LNCaP clone FGC (cell line): ENCODE data around the gene BMP6.

Experiments used
- DNase-seq: peaks from one replicate; pipeline ENCODE4 v3.0.0-alpha.2; 2011; ENCODE audit warnings: low read depth
- H3K4me3 ChIP-seq: 2 replicates; pipeline ENCODE4 v1.5.1; 2011; ENCODE audit warnings: mild to moderate bottlenecking, low read depth, low read length, control low read depth
- CTCF ChIP-seq: IDR thresholded peaks from 2 replicates; pipeline ENCODE4 v1.5.1; 2012; ENCODE audit warnings: mild to moderate bottlenecking; ENCODE audit not compliant: control insufficient read depth, insufficient read depth; ENCODE audit errors: extremely low read depth

BMP6 gene

GRCh38 chr6:7784706-7785105 is 58.8 kb downstream of the BMP6 start:
- no peak overlapping the region for H3K4me3 ChIP-seq
- TF ChIP-seq CTCF, result no peak
- no peak for DNase-seq

GRCh38 chr6:7785243-7786035 is 59.5 kb downstream of the BMP6 start:
- DNase-seq, result no peak
- H3K4me3 ChIP-seq, result no peak overlapping the region
- no peak for TF ChIP-seq CTCF

- DNase-seq, result no peak
- H3K4me3 ChIP-seq, result no peak overlapping the region
- no peak for TF ChIP-seq CTCF
These were observed 60.3 kb downstream of the BMP6 start for GRCh38 chr6:7786214-7786661.

GRCh38 chr6:7787137-7787608 is 61.3 kb downstream of the BMP6 start:
- no peak overlapping the region for H3K4me3 ChIP-seq
- DNase-seq, result no peak
- no peak for TF ChIP-seq CTCF

GRCh38 chr6:7787731-7788130 is 61.8 kb downstream of the BMP6 start:
- H3K4me3 ChIP-seq, result no peak overlapping the region
- no peak for TF ChIP-seq CTCF

GRCh38 chr6:7794509-7794908 is 68.6 kb downstream of the BMP6 start:
- TF ChIP-seq CTCF, result no peak

More at GRCh38 chr6:7787731-7788130, 61.8 kb downstream of the BMP6 start:
- DNase-seq, result no peak

GRCh38 chr6:7797386-7797785 is 71.5 kb downstream of the BMP6 start:
- DNase-seq, result no peak
- no peak overlapping the region for H3K4me3 ChIP-seq
- no peak for TF ChIP-seq CTCF

More at GRCh38 chr6:7794509-7794908, 68.6 kb downstream of the BMP6 start:
- no peak overlapping the region for H3K4me3 ChIP-seq
- DNase-seq, result no peak
